ENCODE data around the gene ANXA4. TPM values are rescaled to one million over a fixed set of nuclear protein-coding genes. Genes with fewer than 3 reads are reported as not detected.

Gene ANXA4
- total RNA-seq, 1 donor from 2014 or later: 45.1 TPM

GRCh38 chr2:69805887-69806286 is 64.0 kb downstream of the ANXA4 start:
- Mint-ChIP-seq H3K9me3 (no peaks in the 10 kb centered on the region), H3K27ac (no peak overlapping the region), H3K4me3 (no peak overlapping the region), H3K36me3 (peaks cover 30% of the 10 kb centered on the region), H3K4me1 (peaks cover 9% of the 10 kb centered on the region), H3K27me3 (ENCODE audit: low read depth) (no peaks in the 10 kb centered on the region)
- TF ChIP-seq CTCF (IDR thresholded peaks at IDR 0.05; ENCODE audit: unreplicated experiment): no peak
- DNase-seq (ENCODE audit: low spot score in 2 of 2, unreplicated experiment in 2 of 2): no peak

- TF ChIP-seq CTCF (IDR thresholded peaks at IDR 0.05; ENCODE audit: unreplicated experiment): no peak
- no peaks in the 10 kb centered on the region for H3K27me3 Mint-ChIP-seq (ENCODE audit: low read depth)
- peaks cover 31% of the 10 kb centered on the region for H3K36me3 Mint-ChIP-seq
- no peak for DNase-seq (ENCODE audit: low spot score in 2 of 2, unreplicated experiment in 2 of 2)
- no peak overlapping the region for H3K4me3 Mint-ChIP-seq
- no peak overlapping the region for H3K27ac Mint-ChIP-seq
- H3K9me3 Mint-ChIP-seq: no peaks in the 10 kb centered on the region
- peaks cover 2% of the 10 kb centered on the region for H3K4me1 Mint-ChIP-seq
These were observed 66.0 kb downstream of the ANXA4 start for GRCh38 chr2:69807821-69808540.

- H3K27me3 Mint-ChIP-seq (ENCODE audit: low read depth): no peaks in the 10 kb centered on the region
- no peak overlapping the region for H3K4me3 Mint-ChIP-seq
- no peak overlapping the region for H3K27ac Mint-ChIP-seq
- DNase-seq (ENCODE audit: low spot score in 2 of 2, unreplicated experiment in 2 of 2): no peak
- H3K36me3 Mint-ChIP-seq: peaks cover 27% of the 10 kb centered on the region
- no peaks in the 10 kb centered on the region for H3K9me3 Mint-ChIP-seq
- no peak for TF ChIP-seq CTCF (IDR thresholded peaks at IDR 0.05; ENCODE audit: unreplicated experiment)
- H3K4me1 Mint-ChIP-seq: no peaks in the 10 kb centered on the region
These were observed 68.6 kb downstream of the ANXA4 start for GRCh38 chr2:69810550-69810949.

GRCh38 chr2:69811018-69811417 is 69.1 kb downstream of the ANXA4 start:
- Mint-ChIP-seq H3K4me3 (no peak overlapping the region), H3K27ac (no peak overlapping the region), H3K36me3 (peaks cover 24% of the 10 kb centered on the region), H3K4me1 (no peaks in the 10 kb centered on the region), H3K27me3 (ENCODE audit: low read depth) (no peaks in the 10 kb centered on the region), H3K9me3 (no peaks in the 10 kb centered on the region)
- no peak for DNase-seq (ENCODE audit: low spot score in 2 of 2, unreplicated experiment in 2 of 2)
- no peak for TF ChIP-seq CTCF (IDR thresholded peaks at IDR 0.05; ENCODE audit: unreplicated experiment)

- TF ChIP-seq CTCF (IDR thresholded peaks at IDR 0.05; ENCODE audit: unreplicated experiment): no peak
- DNase-seq (ENCODE audit: low spot score in 2 of 2, unreplicated experiment in 2 of 2): no peak
- no peak overlapping the region for H3K4me3 Mint-ChIP-seq
- H3K9me3 Mint-ChIP-seq: no peaks in the 10 kb centered on the region
- H3K4me1 Mint-ChIP-seq: no peaks in the 10 kb centered on the region
- H3K27ac Mint-ChIP-seq: no peak overlapping the region
- H3K27me3 Mint-ChIP-seq (ENCODE audit: low read depth): no peaks in the 10 kb centered on the region
- peaks cover 22% of the 10 kb centered on the region for H3K36me3 Mint-ChIP-seq
These were observed 69.7 kb downstream of the ANXA4 start for GRCh38 chr2:69811591-69811990.

Measured in mesothelial cell of epicardium (in vitro differentiated cells).